GM12865 (cell line): Measurements from ENCODE around the gene ANKS6.

Experiments used
- DNase-seq: peaks from one replicate; pipeline ENCODE4 v3.0.0; 2010; ENCODE audit warnings: low read depth
- H3K4me3 ChIP-seq: 2 replicates; pipeline ENCODE4 v1.5.1; 2011; ENCODE audit warnings: mild to moderate bottlenecking, low read depth, low read length, control low read depth
- TF ChIP-seq, protein P1 (sequence below): IDR thresholded peaks from 2 replicates; pipeline ENCODE4 v1.5.1; 2011; ENCODE audit warnings: low read length, control low read depth, low read depth, inconsistent platforms; ENCODE audit not compliant: insufficient read depth; ENCODE audit errors: missing control alignments

The ANKS6 gene

DNA sequence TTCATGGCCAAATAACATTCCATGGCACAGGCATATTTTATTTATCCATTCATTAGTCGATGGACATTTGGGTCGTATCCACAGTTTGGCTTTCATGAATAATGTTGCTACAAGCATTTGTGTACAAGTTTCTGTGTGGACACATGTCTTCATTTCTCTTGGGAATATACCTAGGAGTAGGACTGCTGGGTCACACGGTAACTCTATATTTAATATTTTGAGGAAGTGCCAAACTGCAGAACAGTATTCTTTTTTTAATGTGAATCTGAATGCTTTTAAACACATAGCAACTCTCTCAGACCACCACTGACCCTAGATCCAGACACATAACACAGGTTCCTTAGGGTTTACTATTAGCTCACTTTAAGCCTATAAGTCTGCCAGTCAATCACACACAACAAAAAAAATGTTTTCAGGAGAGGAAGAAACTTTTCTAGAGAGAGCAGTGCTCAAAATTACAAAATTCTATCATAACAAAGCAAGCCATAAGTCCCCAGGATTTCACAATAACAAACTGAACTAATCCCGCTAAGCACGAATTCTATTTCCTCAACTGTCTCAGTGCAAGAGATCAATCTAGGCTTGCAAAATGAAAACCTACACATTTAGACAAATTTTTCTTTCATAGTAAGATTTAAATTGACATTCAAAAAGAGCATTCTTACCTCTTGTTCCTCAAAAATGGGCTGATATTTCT is 45.8 kb downstream of the ANKS6 start:
- H3K4me3 ChIP-seq = no peak overlapping the region

DNA sequence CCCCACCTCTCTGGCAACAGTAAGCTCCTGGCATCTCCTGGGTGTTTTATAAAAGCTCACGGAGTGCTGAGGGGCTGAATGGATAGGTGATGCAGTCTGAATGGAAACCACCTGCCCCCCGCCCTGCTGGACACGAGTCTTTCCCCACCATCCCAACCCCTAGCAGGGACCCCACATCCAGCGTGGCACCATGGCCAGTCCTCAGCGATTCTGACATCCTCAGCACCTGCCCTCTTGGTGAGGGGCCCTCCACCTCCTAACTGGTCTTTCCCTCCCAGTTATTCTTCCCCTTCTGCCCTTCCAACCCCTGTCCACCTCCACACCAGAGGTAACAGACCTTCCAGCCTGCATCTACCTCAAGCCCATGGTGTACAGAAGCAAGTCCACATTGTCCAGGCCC is 48.9 kb downstream of the ANKS6 start:
- H3K4me3 ChIP-seq = no peak overlapping the region
- no peak for DNase-seq
- TF ChIP-seq, protein P1, sequence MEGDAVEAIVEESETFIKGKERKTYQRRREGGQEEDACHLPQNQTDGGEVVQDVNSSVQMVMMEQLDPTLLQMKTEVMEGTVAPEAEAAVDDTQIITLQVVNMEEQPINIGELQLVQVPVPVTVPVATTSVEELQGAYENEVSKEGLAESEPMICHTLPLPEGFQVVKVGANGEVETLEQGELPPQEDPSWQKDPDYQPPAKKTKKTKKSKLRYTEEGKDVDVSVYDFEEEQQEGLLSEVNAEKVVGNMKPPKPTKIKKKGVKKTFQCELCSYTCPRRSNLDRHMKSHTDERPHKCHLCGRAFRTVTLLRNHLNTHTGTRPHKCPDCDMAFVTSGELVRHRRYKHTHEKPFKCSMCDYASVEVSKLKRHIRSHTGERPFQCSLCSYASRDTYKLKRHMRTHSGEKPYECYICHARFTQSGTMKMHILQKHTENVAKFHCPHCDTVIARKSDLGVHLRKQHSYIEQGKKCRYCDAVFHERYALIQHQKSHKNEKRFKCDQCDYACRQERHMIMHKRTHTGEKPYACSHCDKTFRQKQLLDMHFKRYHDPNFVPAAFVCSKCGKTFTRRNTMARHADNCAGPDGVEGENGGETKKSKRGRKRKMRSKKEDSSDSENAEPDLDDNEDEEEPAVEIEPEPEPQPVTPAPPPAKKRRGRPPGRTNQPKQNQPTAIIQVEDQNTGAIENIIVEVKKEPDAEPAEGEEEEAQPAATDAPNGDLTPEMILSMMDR = no peak

More for the DNA sequence above, 45.8 kb downstream of the ANKS6 start:
- TF ChIP-seq, protein P1 = no peak
- DNase-seq = no peak

DNA sequence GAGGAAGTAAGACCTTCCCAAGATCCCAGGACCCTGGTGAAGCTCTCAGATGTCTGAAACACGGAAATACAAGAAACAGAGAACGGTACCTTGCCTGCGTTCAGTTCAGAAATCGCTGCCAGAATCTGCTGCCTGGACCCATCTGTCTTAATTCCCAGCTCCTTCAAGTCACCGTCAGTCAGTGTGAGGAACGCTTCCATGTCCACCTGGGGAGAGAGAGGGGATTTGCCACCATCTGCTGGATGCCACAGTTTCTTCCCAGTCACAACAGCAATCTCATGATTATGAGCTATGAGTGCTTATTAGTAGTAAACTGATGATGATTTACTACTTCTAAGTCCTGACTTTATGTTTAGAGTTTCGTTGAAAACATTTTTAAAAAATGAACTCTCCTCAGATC is 50.9 kb downstream of the ANKS6 start:
- TF ChIP-seq, protein P1 = no peak
- DNase-seq = no peak
- H3K4me3 ChIP-seq = no peak overlapping the region

DNA sequence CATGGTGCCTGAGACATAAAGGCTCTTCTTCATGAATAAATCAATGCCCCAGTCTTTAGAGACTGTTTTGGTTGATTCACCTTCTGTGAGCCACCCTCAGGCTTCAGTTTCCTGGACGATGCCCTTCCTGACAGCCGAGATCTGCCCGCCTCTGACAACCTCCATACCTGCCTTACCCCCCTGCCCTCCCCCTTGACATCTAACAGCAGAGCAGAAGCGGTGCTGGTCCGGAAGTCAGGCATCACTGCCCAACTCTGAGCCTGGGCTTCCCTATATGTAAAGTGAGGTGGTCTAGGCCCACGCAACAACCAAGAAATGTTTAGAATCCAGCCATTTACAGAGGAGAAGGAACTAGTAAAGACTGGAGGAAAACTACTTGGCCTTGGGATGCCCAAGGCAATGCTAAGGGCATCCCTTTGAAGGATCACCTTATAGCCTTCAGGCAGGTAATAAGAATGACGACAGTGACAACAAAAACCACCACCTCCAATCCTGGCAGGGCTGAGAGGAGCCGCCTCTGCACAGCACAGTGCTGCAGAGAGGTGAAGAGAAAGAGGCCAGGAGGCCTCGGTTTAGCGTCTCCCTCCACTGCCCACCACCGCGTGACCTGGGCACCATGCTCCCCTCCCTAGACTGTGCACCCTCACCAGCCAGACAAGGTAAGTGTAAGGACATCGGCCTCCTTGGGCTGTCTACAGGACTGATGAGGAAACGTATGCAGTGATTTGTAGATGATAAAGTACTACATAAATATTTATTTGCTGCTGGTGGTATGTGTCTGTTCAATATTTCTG is 52.3 kb downstream of the ANKS6 start:
- no peak overlapping the region for H3K4me3 ChIP-seq
- TF ChIP-seq, protein P1 = no peak

DNA sequence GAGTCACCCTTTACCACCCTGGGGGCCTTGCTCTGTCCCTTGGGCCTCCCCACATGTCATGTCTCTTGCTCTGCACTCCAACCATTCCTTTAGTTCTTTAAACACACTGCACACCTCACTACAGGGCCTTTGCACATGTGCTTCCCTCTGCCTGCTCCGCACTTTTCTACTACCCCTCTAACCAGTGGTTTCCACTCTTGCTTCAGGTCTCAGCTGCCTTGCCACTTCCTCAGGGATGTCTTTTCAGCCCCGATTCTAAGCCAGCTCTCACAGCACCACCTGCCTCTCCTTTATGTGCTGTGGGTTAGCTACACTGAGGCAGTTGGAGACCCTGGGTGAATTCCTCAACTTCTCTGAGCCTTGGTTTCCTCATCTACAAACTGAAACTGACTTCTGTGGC is 53.0 kb downstream of the ANKS6 start:
- no peak for DNase-seq
- TF ChIP-seq, protein P1 = no peak
- no peak overlapping the region for H3K4me3 ChIP-seq

More for the DNA sequence above, 52.3 kb downstream of the ANKS6 start:
- no peak for DNase-seq

DNA sequence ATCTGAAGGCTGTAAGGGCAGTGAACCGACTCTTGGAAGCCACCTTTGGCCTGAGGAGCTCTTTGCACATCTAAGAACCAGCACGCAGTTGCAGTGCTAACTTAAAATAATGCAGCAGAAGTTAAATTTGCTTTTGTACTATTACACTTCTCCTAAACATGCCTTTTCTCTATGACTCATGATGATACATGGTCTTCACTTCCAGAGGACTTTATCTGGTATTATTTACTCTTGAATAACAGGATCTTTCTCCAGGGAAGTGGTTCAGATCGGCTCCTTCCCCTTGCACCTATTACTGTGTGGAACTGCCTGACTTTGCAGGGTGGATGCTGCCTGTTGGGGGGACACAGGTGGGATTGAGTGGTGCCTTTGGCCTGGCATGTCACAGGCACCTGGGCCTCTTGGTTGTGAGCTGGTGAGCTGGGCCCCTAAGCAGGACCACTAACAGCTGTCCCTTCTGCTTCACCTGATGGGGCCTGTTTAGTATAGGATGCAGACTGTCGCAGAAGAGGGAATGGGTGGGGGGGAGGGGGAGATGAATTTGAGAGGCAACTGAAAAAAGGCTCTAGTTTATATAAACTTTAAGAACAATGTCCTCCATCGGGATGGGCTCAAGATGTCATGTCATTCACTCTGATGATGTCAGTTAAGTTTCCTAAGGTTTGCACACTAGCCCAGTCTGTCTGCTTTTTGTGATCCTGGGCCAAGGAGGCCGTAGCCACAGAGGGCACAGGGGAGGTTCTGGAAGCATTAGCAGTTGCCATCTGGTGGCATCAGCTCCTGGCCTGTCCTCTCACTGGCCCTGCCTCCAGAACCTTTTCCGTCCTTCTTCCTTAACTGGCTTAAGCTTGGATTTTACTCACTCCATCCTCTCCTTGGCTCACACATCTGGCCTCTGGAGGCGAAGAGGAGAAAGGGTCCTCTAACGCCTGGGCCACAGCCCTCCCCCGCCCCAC is 53.8 kb downstream of the ANKS6 start:
- no peak for DNase-seq
- TF ChIP-seq, protein P1 = no peak
- no peak overlapping the region for H3K4me3 ChIP-seq
